Activated CD4-positive, alpha-beta T cell treated with anti-CD3 and anti-CD28 coated beads, Interleukin-2, amount 50 U/mL, for 1 hour (primary cell): ENCODE data around the gene TERB1.
A peak's percentile ranks its signal among the peaks of the same experiment; 100 is the strongest.
"Not testable (repeated sequence)": the region's sequence is repeated elsewhere in the genome, so short reads cannot be mapped to it uniquely, and the experiment has no call there.

Experiments used
- DNase-seq: peaks from one replicate; pipeline ENCODE4 v3.0.0-alpha.2; 2020

The TERB1 gene

DNA sequence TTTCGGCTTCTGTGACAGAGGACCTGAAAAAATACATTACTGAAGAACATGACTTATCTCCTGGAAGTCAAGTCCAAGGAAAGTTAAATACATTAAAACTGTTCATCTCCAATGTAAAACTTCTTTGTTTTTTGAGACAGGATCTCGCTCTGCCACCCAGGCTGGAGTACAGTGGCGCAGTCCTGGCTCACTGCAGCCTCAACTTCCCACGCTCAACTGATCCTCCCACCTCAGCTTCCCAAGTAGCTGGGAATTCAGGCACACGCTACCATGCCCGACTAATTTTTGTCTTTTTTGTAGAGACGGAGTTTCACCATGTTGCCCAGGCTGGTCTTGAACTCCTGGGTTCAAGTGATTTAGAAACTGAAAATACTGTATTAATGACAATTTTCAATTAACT lies 9.7 kb upstream of the TERB1 start:
- DNase-seq, result no peak

DNA sequence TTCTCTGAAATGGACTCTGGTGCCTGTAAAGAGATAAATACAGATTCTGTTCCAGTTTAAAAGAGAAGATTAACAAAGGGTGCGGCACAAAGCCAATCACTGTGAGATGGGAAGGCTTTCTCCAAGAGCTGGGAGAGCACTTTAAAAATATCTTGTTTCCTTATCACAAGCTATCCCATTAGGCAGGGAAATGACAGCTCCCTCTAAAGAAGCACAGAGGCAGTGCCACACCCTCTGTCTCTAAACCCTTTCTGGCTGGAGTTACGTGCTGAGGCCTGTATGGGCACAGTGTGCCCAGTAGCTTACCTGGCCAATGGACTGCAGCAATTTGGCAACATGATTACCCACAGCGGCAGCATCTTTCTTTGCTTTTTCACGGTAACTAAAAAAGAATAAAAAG lies 9.0 kb upstream of the TERB1 start:
- no peak for DNase-seq

DNA sequence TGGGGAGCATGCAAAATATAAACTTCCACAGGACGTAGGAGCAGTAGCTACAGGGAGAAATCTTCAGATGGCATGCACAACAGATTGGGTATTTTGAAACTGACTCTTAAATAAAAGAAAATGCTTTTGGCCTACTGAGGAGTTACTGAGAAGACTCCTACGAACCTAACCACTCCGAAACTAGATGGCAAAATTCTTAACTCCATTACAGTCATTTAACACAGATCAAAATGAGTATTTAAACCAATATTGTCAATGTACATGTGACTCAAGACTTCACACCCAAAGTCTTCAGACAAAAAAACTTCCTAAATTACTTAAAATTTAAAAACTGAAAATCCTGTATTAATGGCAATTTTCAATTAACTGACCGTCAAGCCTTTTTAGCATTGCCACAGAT lies 8.4 kb upstream of the TERB1 start:
- no peak for DNase-seq

DNA sequence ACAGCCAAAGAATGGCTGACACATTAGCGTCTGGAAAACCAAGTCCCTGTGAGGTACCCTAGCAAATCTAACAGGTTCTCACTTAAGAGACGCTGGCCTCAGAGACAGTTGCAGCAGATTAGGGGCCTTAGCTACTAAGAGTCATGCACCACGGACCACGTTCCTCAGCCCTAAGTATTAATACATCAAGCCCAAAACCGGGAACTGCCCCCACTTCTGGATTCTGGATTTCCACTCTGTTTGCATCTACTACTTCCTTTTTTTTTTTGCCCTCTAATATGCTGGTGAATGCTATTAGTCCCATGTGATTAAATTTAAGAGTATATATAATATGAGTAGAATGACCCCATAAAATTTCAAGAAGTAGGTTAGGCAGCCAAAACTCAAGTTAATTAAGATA lies 775 bp upstream of the TERB1 start:
- no peak for DNase-seq

DNA sequence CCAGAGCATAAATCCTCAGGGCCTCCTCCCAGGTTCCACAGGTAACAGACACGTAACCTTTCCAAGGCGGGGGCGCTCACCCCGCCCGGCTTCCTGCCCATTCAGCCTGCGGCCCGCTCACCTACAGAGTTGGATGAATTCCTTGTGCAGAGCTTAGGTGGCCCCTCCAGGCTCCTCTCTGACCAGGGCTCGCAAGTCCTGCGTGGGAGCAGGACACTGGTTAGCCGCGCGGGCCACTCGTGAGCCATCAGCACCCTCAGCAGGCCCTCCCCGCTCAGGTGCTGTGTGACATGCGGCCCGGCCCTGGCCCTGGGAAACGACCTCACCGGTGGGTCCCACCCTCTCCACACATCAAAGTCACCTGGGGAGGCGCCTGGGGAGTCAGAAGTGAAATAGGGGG lies 528 bp downstream of the TERB1 start:
- DNase-seq, result no peak

DNA sequence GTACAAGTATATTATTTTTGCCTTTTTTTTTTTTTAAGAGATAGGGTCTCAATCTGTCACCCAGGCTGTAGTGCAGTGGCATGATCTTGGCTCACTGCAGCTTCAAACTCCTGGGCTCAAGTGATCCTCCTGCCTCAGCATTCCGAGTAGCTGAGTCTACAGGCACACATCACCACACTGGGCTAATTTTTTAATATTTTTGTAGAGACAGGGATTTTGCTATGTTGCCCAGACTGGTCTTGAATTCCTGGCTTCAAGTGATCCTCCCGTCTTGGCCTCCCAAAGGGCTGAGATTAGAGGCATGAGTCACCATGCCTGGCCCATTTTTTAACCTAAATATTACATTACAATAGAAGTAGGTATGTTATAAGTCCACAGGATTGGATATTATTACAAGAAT lies 3.2 kb downstream of the TERB1 start:
- DNase-seq, result no peak

DNA sequence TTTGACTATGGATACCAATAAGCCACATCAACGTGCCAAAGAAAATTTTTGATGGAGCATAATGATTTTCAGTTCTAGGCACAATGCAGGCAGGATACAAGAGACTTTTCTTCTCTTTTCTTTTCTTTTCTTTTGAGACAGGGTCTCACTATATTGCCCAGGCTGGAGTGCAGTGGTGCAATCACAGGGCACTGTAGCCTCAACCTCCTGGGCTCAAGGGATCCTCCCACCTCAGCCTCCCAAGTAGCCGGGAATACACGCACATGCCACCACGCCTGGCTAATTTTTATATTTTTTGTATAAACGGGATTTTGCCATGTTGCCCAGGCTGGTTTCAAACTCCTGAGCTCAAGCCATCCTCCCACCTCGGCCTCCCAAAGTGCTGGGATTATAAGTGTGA lies 7.4 kb downstream of the TERB1 start:
- not testable (repeated sequence) for DNase-seq

DNA sequence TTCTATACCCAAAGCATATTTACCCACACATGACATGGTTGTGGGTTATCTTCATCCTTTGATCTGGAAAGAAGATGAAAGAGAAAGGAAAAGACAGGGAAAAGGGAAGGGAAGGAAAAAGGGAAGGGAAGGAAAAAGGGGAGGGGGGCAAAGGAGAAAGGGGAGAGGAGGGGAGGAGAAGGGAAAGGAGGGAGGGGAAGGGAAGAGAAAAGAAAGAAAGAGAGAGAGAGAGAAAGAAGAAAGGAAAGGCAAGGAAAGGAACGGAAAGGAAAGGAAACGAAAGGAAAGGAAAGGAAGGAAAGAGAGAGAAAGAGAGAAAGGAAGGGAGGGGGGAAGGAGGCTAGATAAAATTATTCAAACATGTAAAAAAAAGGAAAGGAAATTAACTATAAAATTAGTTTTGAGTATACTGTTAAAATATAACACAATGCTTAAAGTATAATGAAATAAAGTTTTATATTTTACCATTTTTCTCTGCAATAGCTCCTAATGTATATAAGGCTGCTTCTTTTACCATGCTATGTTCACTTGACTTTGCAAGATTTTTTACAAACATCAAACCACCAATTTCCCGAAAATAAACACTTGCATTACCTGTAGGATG lies 11.2 kb downstream of the TERB1 start:
- DNase-seq, result no peak

DNA sequence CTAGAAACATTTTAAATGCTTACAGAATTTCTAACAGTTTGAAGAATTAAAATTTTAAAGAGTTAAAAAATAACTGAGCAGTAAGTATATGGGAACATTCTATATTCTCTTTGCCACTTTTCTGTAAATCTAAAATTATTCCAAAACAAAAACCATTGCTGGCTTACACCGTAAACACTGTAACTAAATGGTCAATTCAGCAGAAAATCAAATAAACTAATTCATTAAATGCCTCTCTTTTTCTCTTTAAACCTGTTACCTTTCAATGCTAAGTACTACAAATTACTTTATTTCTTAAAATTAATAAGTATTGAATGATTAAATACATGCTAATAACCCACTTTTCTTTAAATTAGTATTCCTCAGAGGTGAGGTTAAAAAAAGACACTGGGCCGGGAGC lies 14.0 kb downstream of the TERB1 start:
- DNase-seq, result no peak

DNA sequence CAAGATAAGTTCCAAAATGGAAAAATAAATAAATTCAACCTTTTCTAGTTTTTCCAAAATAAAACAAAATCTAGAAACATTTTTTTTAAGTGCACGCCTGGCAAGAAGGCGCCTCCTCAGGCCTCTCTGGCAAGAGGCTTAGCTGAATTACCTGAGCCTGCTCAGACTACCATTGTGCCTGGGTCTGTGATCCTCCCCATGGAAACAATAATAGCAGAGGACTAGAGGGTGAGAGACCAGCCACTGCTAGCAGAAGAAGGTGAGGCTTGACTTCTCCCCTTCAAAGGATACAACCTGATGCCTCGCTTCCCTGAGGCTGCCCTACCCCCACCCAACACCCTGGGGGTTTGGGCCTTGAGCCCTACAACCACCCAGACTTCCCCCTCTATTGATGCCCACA lies 14.8 kb downstream of the TERB1 start:
- DNase-seq, result no peak

DNA sequence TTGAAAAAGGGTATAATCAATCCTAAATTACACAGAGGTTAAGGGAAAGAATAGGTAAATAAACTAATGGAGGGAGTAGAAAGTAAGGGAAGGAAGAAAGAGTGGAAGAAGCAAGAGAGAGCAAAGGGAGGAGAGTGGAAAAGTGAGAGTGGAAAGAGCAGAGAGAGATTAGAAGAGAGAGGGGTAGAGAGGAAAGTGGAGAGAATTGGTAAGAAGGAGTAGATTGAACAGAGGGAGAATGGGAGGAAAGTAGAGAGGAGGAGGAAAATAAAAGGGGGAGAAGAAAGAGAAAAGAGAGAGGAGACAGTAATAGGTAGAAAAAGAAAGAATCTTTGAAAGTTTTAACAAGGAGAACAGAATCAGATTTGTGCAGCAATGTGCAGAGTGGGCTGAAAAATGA lies 24.9 kb downstream of the TERB1 start:
- DNase-seq, result no peak

DNA sequence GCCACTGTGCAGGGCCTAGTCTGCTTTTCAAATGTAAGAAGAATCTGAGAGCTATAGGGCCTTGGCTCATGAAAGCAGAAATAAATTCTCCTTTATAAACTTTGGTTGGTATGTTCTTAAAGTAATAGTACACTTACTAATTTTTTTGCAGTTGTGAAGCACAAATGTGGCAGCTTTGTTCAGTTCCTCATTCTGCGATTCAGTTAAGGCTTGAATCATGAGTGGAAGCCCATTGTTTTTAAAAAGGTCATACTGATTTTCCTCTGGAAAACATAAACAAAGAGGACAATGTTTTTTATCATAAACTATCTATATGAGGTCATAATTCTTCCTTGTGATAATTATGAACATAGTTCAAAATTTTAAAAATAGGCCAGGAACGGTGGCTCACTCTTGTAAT lies 26.4 kb downstream of the TERB1 start:
- DNase-seq, result no peak

DNA sequence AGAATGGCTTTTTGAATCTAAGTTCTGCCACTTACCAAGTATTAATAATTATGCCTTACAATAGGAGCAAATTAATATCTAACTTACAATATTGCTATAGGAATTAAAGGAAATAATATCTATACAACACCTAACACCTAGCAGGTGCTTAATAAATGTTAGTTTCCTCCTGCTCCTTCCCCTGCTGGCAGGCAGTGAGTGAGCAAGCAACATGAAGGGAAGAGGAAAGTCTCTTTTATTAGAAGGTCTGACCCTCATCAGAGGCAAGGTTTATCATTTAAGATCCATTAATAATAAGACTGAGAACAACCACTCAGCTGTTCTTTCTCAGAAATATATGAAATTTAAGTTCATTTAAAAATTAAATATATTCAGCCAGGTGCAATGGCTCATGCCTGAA lies 43.3 kb downstream of the TERB1 start:
- DNase-seq, result no peak

DNA sequence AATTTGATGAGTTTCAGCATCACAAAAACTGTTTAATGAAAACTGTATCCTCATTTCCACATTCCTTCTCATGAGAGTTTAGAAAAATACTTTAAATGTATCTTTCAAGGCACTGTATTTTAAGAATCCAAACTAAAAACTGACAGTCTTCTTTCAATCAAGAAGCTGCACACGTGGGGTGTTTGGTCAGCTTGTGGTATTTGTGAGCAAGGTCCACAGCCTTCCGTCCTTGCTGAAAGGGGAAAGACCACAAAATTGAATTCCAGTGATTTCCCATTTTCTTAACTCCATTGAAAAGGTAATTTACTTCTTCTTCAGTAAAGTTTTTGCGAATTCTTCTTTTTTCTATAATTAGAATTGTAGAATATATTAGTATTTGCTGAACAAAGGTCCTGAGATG lies 46.6 kb downstream of the TERB1 start:
- DNase-seq, result no peak

DNA sequence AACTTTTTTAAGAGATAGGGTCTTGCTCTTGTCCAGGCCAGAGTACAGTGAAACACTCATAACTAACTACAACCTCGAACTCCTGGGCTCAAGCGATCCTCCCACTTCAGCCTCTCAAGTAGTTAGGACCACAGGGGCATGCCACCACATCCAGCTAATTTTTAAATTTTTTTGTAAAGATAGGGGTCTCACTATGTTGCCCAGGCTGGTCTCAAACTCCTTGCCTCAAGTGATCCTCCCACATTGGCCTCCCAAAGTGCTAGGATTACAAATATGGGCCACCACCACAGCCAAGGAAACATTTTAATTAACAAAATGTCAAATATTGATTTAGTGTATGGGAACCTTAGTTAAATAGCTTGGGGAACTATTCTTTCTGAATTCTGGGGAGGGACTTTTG lies 47.2 kb downstream of the TERB1 start:
- DNase-seq, result no peak

DNA sequence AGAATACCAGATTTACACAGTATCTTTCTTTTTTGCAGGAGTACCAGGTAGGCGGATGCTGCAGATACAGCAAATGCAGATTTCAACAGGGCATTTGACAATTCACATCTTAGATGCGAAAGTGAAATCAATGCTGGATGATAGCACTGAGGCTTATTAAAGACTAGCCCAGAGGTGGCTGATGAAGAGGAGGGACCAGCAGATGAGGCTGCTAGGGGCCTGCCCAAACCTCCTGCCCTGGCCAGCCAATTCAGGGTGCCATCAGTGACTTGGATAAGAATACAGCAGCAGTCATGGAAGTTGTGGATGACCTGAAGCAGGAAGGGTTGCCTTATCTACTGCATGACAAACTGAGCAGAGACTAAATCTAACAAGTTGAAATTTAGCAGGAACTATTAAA lies 48.4 kb downstream of the TERB1 start:
- no peak for DNase-seq

DNA sequence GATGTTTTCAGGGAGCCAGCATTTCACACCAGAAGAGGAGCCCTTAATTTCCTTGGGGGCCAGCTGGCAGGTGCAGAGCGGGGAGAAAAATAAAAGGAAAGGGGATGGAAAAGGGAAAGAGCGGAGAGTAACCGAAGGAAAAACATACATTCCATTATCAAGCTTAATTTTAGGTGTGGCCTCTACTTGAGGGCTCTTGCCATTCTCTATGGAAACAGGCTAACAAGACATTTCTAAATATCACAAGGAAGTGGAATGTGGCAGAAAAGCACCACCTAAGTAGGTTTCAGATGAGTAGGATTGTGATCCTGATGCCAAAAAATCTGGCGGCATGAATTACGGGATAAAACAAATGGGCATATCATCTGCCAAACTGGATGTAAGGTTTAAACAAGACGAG lies 49.0 kb downstream of the TERB1 start:
- DNase-seq, result no peak

DNA sequence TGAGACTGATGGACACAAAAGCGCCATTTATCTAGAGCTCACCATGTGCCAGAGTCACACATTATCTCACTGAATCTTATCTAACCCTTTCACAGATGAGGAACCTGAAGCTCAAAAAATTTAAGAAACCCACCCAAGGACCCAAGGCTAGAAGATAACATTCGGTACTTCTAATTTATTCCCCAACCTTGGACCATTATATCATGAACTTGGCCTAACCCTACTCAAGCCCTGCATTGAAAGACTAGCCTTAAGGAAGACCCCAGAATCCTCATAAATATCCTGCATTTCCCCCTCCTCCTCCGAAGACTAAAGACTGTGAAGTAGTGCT lies 49.4 kb downstream of the TERB1 start:
- no peak for DNase-seq

DNA sequence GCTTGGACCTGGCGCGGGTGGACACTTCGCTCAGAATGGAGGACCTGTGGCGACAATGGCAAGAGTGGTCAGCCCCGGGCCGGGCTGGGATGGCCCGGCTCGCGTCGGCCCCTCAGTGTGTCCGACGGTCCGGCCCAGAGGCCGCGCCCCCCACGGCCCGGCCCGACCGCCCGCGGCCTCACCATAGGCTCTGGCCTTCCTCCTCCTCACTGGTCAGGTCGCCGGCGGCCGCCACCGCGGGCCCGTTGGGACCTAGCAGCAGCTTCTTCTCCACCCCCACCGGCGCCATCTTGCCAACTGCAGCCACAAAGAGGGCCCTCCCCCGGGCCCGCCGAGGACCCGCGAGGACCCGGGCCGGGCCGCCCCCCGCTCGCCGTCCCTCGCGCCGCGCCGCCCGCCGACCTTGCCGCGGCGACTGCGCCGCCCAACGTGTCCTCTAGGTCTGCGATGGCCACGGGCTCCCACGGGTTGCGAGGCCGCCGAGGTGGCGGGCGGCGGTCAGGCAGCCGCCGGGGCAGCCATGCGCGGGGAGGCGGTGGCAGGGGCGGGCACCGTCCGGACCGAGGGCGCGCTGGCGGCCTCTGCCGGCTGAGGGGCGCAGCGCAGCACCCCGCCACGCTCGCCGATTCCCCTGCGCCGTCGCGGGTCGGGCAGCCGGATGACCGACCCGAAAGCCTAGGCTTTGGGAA lies 49.9 kb downstream of the TERB1 start, which contains the start of gene DYNC1LI2:
Gene DYNC1LI2 (minus strand): TSS at position 307 of the 689 bp plus-strand sequence. CDS start 18 bp downstream, at position 289.
- DNase-seq, result peak; percentile 79

DNA sequence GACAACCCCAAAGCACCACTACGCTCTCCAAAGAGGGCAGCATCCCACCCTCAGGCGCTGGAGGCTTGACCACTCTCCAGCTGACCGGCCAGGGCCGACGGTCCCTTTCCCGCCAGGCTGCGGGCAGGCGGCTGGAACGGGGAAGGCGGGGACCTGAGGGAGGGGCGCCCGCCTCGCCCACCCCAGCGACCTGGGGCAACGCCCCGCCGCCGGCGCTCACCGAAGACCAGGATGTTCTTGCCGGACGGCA lies 50.4 kb downstream of the TERB1 start:
- DNase-seq, result peak; percentile 8

DNA sequence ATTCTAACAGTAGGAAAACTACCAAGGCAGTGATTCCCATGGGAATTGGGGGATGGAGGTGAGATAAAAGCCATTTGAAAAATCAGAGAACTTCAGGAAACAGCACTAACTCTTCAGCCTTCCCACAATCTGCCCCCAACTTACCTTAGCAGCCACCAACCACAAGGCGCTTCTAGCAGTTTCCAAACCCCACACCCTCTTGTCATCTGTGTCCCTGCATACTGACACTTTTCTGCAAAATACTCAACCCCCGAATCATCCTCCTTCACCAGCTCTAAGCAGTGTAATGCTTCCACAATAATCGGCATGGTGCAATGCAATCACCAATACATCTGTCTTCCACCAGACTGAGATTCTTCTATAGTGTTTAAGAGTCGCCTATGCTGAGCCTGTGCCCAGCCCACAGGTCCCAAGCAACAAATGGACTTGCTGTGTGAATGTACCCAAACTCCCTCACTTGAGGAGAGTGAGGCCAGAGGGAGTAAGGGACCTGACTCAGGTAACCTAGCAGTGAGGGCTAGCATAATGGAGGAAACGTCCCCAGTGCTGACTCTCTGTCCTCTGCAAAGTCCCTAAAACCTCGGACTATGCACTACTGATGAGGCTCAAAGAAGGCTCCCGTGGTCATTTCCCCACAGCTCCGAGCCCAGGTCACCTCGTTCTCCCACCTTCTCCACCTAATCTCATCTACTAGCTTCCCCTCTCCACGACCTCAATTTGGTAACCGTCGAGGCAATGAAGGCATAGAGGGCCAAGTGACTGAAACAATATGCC lies 50.9 kb downstream of the TERB1 start:
- peak; percentile 2 for DNase-seq

DNA sequence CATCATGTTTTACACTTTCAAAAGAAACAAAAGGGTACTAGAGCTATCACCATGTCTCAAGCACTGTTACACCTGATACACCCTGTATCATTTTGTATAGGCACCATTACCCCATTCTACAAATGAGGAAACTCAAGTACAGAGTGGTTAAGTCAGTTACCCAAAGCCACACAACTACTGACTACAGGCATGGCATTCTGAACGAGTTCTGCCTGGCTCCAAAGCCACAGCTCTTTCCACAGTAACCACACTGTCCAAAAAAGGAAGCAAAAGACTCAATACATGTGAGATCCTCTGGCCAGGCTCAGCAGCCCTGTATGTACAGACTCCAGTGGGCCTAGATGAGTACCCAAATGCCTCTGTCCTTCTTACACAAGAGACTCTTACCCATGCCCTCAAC lies 54.7 kb downstream of the TERB1 start:
- DNase-seq, result no peak

DNA sequence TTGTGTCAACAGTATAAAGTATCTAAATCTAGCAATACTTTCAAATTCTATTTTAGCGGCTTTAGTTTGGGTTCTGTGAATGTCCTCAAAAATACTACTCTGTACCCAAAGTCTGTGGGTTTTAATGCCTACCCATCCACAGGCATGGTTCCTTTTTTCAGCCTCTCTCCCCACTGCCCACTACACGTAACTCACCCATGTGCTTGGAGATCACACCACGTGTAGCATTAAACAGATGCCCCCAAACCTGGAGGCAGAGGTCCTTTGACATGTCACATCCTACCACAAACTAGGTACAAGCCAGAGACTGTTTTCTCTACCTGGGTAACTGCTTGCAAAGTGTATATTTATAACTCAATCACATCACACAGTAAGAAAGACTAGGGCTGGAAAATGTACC lies 55.3 kb downstream of the TERB1 start:
- DNase-seq, result no peak

DNA sequence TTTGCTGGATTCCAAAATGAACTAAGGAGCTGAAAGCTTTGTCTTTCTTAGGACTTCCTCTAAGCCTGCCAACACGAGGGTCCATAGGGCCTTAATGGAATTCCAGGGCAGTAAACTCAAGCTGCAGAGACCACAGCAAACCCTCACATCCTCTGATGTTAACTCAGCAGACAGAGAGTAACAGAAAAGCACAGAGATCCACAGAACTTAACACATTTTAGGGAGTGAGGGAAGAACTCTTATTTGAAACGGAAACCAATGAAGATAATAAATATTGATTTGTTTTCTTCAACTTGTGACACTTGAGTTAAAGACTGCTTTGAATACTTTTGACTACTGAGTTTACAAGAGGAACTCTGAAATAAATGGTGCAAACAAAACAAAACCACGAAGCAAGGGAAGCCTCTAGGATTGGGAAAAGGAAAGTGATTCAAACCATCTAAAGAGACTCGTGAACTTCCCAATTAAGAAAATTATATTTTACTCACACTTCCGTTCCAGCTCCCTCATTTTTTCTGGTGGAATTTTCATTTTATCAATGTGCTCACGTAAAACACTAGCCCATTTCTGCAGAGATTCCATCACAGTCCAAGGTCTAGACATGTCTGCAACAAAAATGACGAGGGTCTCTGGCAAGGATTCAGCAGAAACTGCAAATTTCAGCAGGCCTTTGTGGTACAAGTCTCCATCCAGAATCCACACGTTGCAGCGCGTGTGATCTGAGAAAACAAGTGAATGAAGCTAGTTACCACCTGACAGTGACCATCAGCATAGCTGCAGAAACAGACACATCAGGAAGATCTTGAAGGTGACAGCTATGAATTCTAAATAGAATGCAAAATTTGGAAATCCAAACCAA lies 59.2 kb downstream of the TERB1 start:
- no peak for DNase-seq
